NOMO-1 treated with dmso at 0.1 percent for 144 hours (cell line): ENCODE data around the gene AMY1C.
"Not testable (repeated sequence)": the region's sequence is repeated elsewhere in the genome, so short reads cannot be mapped to it uniquely, and the experiment has no call there.

Experiments used
- DNase-seq: peaks from one replicate; lab custom pipeline; 2025; ENCODE audit not compliant: unreplicated experiment; lab: John Stamatoyannopoulos, UW

Gene AMY1C

DNA sequence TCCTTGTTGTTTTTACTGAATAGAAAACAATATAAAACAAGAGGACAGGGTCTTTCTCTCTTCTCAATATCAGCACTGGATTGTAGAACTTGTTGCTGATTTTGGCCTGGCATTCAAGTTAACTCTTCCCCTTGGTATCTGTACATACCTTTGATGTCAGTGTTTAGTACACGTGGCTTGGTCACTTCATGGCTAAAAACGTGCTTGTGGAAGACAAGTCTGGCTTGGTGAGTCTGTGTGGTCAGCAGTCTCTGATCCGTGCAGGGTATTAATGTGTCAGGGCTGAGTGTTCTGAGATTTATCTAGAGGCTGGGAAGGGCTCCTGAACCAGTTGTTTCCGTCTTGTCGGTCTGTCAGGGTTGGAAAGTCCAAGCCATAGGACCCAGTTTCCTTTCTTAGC is at the start of gene AMY1C:
AMY1C (plus strand) TSS at position 301 of the 400 bp plus-strand sequence. CDS start 572 bp downstream, outside the sequence.
- not testable (repeated sequence) for DNase-seq

DNA sequence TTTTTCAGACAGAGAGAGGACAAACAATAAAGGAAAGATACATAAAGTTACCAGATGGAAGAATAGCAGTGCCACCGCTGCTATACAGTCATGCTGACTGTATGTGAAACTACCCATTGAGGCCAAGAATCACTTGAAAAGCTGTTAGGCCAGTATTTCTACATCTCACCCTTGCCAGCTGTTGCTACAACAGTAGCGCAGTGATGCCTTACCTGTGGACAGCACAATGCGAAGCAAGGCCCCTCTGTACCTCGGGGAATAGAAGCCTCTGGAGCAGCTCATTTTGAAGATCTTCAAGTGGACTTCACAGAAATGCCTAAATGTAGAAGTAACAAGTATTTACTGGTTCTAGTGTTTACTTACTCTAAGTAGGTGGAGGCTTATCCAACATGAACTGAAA is 49.0 kb upstream of the AMY1C start:
- not testable (repeated sequence) for DNase-seq

DNA sequence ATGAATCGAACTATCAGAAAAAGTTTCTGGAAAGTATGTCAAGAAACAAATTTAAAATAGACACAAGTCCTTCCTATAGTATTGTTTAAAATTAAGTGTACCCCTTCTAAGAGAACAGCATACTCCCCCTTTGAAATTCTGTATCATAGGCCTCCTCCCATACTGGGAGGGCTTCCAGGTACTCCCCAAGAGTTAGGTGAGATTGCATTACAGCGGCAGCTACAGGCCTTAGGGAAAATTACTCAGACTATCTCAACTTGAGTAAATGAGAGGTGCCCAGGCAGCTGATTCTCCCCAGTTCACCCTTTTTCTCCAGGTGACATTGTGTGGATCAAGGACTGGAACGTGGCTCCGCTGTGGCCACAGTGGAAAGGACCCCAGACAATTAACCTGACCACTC is 48.4 kb upstream of the AMY1C start:
- DNase-seq: not testable (repeated sequence)

DNA sequence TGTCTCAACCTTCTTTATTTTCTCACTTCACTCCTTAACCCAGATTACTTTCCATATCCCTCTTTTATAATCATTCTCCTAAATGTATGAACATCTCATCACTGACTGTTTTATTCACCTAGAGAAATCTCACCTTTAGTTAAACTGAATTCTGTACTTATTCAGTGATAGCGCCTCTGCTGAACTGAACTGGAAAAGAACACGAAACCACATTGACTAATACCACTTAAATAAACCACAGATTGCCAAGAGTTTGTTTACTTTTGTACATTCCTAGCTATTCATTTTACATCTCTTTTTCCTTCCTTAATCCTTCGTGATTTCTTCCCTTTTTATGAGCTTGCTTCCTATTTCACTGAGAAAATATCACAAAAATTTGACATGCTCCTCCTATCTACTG is 42.0 kb upstream of the AMY1C start:
- not testable (repeated sequence) for DNase-seq

DNA sequence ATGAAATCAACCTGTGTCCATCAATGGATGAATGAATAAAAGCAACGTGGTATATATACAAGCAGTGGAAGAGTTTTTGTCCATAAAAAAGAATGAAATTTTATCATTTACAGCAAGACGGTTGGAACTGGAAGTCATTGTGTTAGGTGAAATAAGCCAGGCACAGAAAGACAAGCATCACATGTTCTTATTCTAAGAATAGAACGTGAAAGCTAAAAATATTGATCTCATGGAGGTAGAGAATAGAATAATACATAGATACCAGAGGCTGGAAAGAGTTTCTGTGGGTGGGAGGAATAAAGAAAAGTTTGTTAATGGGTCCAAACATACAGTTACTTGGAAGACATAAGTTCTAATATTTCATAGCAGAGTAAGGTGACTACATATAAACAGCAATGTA is 39.3 kb upstream of the AMY1C start:
- not testable (repeated sequence) for DNase-seq

DNA sequence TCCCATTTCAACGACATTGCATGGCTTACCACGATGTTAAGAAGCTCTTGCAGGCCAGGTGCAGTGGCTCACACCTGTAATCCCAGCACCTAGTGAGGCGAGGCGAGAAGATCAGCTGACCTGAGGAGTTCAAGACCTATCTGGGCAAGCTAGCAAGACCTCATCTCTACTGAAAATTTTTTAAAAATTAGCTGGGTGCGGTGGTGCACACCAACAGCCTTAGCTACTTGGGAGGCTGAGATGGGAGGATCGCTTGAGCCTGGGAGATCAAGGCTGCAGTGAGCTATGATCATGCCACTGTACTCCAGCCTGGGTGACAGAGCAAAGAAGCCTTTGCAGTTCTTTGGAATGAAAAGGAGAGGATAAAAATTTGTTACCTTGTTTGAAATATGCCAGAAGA is 32.3 kb upstream of the AMY1C start:
- DNase-seq: not testable (repeated sequence)

DNA sequence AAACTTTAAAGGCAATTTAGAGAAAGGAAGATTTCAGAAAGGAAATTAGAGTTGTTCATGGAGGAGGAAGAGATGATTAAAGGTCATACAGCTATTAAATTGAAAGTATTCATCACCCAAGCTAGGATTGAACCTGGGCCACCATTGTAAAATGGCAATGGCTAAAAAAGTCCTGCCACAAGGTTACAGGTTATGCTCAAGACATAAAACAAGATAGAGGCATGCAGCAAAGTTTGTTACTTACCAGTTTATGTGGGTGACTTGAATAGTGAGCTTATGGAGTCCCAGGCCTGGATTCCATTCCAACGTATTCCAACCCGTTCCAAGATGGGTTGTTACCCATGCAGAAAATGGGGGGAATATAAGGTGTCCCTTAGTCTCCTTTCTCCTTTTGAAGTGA is 28.2 kb upstream of the AMY1C start:
- not testable (repeated sequence) for DNase-seq

DNA sequence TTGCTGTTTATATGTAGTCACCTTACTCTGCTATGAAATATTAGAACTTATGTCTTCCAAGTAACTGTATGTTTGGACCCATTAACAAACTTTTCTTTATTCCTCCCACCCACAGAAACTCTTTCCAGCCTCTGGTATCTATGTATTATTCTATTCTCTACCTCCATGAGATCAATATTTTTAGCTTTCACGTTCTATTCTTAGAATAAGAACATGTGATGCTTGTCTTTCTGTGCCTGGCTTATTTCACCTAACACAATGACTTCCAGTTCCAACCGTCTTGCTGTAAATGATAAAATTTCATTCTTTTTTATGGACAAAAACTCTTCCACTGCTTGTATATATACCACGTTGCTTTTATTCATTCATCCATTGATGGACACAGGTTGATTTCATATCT is 14.4 kb upstream of the AMY1C start:
- not testable (repeated sequence) for DNase-seq

DNA sequence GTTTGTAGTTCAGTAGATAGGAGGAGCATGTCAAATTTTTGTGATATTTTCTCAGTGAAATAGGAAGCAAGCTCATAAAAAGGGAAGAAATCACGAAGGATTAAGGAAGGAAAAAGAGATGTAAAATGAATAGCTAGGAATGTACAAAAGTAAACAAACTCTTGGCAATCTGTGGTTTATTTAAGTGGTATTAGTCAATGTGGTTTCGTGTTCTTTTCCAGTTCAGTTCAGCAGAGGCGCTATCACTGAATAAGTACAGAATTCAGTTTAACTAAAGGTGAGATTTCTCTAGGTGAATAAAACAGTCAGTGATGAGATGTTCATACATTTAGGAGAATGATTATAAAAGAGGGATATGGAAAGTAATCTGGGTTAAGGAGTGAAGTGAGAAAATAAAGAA is 11.7 kb upstream of the AMY1C start:
- DNase-seq: not testable (repeated sequence)

DNA sequence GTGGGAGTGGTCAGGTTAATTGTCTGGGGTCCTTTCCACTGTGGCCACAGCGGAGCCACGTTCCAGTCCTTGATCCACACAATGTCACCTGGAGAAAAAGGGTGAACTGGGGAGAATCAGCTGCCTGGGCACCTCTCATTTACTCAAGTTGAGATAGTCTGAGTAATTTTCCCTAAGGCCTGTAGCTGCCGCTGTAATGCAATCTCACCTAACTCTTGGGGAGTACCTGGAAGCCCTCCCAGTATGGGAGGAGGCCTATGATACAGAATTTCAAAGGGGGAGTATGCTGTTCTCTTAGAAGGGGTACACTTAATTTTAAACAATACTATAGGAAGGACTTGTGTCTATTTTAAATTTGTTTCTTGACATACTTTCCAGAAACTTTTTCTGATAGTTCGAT is 5.2 kb upstream of the AMY1C start:
- DNase-seq: not testable (repeated sequence)

DNA sequence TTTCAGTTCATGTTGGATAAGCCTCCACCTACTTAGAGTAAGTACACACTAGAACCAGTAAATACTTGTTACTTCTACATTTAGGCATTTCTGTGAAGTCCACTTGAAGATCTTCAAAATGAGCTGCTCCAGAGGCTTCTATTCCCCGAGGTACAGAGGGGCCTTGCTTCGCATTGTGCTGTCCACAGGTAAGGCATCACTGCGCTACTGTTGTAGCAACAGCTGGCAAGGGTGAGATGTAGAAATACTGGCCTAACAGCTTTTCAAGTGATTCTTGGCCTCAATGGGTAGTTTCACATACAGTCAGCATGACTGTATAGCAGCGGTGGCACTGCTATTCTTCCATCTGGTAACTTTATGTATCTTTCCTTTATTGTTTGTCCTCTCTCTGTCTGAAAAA is 4.7 kb upstream of the AMY1C start:
- not testable (repeated sequence) for DNase-seq

DNA sequence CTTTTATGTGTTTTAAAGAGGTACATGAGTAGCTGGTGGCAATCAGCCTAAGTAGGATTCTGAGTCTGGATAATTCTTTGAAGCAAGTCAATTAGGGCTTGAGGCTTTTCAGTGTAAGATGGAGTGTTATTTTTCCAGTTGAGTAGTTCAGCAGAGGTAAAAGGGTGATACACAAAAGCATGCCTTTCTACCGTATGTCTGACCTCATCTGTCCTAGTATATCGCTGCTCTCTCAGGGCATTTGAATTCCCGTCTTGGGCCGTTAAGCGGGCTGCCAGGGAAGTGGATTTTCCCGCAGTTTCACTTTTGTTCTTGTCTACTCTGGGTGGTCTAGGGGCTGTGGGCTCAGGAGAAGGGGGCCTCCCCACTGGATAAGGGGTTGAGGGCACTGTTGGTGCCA is 1.4 kb upstream of the AMY1C start:
- DNase-seq: not testable (repeated sequence)

DNA sequence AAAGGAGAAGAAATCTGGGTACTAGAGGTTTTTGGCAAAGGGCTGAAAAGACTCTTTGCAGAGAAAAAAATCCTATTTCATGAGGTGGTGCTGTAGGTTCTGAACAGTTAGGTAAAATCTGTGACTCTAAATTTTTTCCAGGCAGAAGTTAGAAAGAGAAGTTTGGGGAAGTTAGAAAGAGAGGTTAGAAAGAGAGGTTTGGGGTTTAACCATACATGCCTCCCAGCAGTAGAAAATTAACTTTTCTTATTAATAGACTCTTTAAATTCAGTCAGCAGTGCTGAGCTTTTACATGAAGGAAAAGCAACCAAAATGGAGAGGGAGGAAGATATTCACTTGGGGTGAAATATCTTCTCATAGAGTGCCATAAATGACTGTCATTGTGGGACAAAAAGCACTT is 12.2 kb downstream of the AMY1C start:
- no peak for DNase-seq

DNA sequence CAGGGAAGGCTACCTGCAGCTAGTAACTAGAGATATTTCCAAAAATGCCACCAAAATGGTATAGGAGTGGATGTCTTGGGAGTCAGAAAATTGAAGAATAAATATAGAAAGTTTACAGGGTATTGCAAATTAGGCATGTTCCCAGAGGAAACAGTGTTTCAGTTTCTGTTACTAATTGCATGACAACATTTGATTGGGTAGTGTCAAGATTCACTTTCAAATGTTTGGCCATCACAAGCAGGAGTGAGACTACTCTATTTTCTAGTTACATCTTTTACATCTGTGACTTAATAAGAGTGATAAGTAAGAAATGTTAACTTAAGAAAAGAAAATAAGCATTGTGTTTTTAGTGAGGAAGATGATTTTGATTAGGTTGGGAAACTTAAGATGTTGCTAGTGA is 30.2 kb downstream of the AMY1C start:
- no peak for DNase-seq

DNA sequence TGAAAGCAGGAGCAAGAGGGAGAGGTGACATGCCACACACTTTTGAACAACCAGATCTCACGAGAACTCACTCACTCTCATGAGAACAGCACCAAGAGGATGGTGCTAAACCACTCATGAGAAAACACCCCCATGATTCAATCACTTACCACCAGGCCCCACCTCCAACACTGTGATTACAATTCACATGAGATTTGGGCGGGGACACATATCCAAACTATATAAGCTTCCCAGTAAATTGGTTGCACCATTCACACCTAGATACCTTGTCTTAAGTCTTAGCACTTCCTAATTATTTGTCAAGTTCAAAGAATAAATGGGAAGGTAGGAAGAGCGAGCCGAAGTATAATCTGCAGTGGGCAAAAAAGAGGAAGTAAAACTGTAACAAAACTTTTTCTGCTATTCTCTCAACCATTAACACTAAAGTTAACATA is 34.3 kb downstream of the AMY1C start:
- no peak for DNase-seq

DNA sequence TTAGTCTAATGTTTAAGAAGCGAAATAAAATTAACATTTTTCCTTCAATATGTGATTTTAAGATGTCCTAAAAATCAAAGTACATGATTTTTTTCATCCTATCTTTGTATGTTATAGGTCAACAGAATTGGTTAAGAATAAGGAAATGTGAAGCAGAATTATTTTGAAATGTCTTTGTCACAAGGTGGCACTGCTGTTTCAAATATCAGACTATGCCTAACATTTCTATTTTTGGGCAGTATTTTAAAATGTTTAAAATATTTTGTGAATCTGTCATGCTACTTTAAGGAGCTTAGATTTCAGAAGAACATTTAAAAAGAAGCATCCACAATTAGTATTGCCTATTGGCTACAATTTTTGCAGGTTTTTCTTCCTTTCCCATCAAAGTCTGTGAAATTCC is 38.7 kb downstream of the AMY1C start:
- DNase-seq: no peak

DNA sequence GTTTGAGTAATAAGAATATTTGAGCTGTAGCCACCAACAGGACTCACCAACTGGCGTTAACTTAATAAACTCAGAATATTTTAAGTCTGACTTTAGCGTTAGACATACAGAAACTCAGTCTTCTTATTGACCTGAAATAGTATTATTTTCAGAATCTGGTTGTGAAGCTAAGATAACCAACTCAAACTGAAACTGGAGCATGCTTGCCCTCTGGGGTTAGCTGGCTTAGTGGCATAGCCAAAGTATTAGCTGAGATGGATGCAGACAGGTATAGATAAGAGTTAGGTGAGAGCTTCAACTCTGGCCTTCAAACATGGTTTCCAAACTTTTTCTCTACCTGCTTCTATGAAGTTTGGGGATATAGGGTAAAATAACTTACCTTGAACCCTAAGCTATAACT is 40.5 kb downstream of the AMY1C start:
- DNase-seq: no peak
